ENCODE measurements around the gene SPACA5. TPM values are rescaled to one million over a fixed set of nuclear protein-coding genes. Genes with fewer than 3 reads are reported as not detected.

Gene SPACA5
- total RNA-seq, 1 donor from 2014 or later = 9.6 TPM

DNA sequence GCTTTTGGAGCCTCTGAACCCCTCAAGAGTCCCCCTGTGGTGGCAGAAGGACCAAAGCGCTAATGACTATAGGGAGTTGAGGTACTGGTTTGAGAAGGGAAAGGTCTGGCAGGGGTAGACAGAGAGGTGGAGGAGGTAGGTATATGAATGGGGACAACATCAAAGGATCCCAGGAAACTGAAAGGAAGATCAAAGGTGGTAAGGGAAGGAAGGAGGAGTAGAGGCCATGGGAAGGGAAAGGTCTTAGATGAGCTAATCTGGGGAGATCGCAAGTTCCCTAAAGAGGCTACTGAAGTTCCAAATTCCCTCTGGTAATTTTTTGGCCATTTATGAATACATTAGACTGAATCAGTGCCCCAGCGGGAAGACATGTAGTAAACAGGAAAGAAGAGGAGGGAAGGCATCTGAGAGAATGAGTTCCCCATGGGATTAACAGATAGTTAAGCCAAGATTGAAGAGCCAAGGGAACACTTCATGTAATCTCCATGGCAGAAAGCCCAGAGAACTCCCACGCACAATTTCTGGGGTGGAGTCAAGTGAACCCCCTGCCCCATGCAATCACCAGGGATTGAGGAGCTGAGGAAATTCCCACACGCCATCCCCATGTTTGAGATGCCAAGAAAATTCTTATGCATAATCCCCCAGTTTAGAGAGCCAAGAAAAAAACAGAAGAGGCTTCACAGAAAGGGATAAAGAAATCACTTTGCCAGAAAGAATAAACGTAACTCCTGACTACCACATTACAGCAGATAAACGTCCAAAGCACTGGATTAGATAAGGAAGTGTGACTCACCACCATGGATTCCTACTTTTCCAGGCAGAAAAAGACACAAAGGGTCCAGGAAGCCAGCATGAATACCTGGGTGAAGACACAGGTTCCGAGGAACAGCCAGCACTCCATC lies 38.9 kb downstream of the SPACA5 start:
- no peaks in the 10 kb centered on the region for H3K36me3 Mint-ChIP-seq
- no peaks in the 10 kb centered on the region for H3K27me3 Mint-ChIP-seq (ENCODE audit: insufficient read depth, low read depth)
- DNase-seq (ENCODE audit: low spot score) = no peak
- no peak overlapping the region for H3K4me3 ChIP-seq
- peaks cover 18% of the 10 kb centered on the region for H3K9me3 Mint-ChIP-seq
- no peaks in the 10 kb centered on the region for H4K20me1 ChIP-seq (ENCODE audit: low read depth)
- no peaks in the 10 kb centered on the region for H3K27me3 ChIP-seq
- no peak overlapping the region for H3K4me2 ChIP-seq
- no peak overlapping the region for H2AFZ ChIP-seq (replicated peaks)
- no peak overlapping the region for H3K4me3 Mint-ChIP-seq
- no peaks in the 10 kb centered on the region for H3K9me3 ChIP-seq (ENCODE audit: low read depth)
- H3K4me1 ChIP-seq = no peaks in the 10 kb centered on the region
- H3K27ac Mint-ChIP-seq = no peak overlapping the region
- no peak overlapping the region for H3K27ac ChIP-seq
- no peaks in the 10 kb centered on the region for H3F3A ChIP-seq (ENCODE audit: low read depth)
- peaks cover 3% of the 10 kb centered on the region for H3K4me1 Mint-ChIP-seq
- no peaks in the 10 kb centered on the region for H3K79me2 ChIP-seq (ENCODE audit: low read depth)
- H3K9ac ChIP-seq = no peak overlapping the region
- TF ChIP-seq, protein P1, sequence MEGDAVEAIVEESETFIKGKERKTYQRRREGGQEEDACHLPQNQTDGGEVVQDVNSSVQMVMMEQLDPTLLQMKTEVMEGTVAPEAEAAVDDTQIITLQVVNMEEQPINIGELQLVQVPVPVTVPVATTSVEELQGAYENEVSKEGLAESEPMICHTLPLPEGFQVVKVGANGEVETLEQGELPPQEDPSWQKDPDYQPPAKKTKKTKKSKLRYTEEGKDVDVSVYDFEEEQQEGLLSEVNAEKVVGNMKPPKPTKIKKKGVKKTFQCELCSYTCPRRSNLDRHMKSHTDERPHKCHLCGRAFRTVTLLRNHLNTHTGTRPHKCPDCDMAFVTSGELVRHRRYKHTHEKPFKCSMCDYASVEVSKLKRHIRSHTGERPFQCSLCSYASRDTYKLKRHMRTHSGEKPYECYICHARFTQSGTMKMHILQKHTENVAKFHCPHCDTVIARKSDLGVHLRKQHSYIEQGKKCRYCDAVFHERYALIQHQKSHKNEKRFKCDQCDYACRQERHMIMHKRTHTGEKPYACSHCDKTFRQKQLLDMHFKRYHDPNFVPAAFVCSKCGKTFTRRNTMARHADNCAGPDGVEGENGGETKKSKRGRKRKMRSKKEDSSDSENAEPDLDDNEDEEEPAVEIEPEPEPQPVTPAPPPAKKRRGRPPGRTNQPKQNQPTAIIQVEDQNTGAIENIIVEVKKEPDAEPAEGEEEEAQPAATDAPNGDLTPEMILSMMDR (IDR thresholded peaks at IDR 0.05) = no peak
- no peak for TF ChIP-seq EZH2phosphoT487 (IDR thresholded peaks at IDR 0.05)
- TF ChIP-seq EZH2 (IDR thresholded peaks at IDR 0.05) = no peak
- H3K36me3 ChIP-seq = no peaks in the 10 kb centered on the region

- no peaks in the 10 kb centered on the region for H3K4me1 ChIP-seq
- peaks cover 3% of the 10 kb centered on the region for H3K4me1 Mint-ChIP-seq
- no peaks in the 10 kb centered on the region for H3K27me3 Mint-ChIP-seq (ENCODE audit: insufficient read depth, low read depth)
- H3K9ac ChIP-seq = no peak overlapping the region
- H3K36me3 Mint-ChIP-seq = no peaks in the 10 kb centered on the region
- H3K4me3 ChIP-seq = no peak overlapping the region
- DNase-seq (ENCODE audit: low spot score) = no peak
- H3K4me3 Mint-ChIP-seq = no peak overlapping the region
- no peak overlapping the region for H3K27ac ChIP-seq
- H3K9me3 ChIP-seq (ENCODE audit: low read depth) = no peaks in the 10 kb centered on the region
- TF ChIP-seq EZH2phosphoT487 (IDR thresholded peaks at IDR 0.05) (no peak), EZH2 (IDR thresholded peaks at IDR 0.05) (no peak)
- TF ChIP-seq, protein P1 (IDR thresholded peaks at IDR 0.05) = no peak
- no peaks in the 10 kb centered on the region for H3F3A ChIP-seq (ENCODE audit: low read depth)
- no peak overlapping the region for H3K4me2 ChIP-seq
- no peaks in the 10 kb centered on the region for H4K20me1 ChIP-seq (ENCODE audit: low read depth)
- peaks cover 18% of the 10 kb centered on the region for H3K9me3 Mint-ChIP-seq
- no peak overlapping the region for H2AFZ ChIP-seq (replicated peaks)
- no peak overlapping the region for H3K27ac Mint-ChIP-seq
- no peaks in the 10 kb centered on the region for H3K36me3 ChIP-seq
- no peaks in the 10 kb centered on the region for H3K27me3 ChIP-seq
- H3K79me2 ChIP-seq (ENCODE audit: low read depth) = no peaks in the 10 kb centered on the region
Observed at GRCh38 chrX:48046846-48047245, 40.1 kb downstream of the SPACA5 start.

DNA sequence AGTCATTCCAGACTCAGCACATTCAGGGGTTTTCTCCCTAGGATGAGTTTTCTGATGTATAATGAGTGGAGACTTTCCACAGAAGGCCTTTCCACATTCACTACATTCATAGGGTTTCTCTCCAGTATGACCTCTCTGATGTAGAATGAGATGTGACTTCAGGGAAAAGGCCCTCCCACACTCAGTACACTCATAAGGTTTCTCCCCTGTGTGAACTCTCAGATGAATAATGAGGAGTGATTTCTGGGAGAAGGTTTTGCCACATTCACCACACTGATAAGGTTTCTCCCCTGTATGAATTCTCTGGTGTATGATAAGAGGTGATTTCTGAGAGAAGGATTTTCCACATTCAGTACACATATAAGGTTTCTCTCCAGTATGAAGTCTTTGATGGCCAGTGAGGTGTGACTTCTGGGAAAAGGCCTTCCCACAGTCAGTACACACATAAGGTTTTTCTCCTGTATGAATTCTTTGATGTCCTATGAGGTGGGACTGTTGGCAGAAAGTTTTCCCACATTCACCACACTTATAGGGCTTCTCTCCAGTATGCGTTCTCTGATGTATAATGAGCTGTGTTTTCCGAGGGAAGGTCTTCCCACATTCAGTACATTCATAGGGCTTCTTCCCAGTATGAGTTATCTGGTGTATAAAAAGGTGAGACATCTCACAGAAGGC lies 52.0 kb downstream of the SPACA5 start:
- no peak overlapping the region for H3K27ac ChIP-seq
- no peaks in the 10 kb centered on the region for H3K4me1 ChIP-seq
- Mint-ChIP-seq H3K27me3 (ENCODE audit: insufficient read depth, low read depth) (no peaks in the 10 kb centered on the region), H3K4me3 (no peak overlapping the region), H3K9me3 (peaks cover 36% of the 10 kb centered on the region), H3K36me3 (peaks cover 3% of the 10 kb centered on the region), H3K4me1 (no peaks in the 10 kb centered on the region), H3K27ac (no peak overlapping the region)
- no peak for DNase-seq (ENCODE audit: low spot score)
- H3K27me3 ChIP-seq = no peaks in the 10 kb centered on the region
- H3K36me3 ChIP-seq = no peaks in the 10 kb centered on the region
- H4K20me1 ChIP-seq (ENCODE audit: low read depth) = no peaks in the 10 kb centered on the region
- H3K4me2 ChIP-seq = no peak overlapping the region
- H2AFZ ChIP-seq (replicated peaks) = no peak overlapping the region
- H3F3A ChIP-seq (ENCODE audit: low read depth) = no peaks in the 10 kb centered on the region
- no peaks in the 10 kb centered on the region for H3K79me2 ChIP-seq (ENCODE audit: low read depth)
- no peak overlapping the region for H3K4me3 ChIP-seq
- H3K9me3 ChIP-seq (ENCODE audit: low read depth) = peaks cover 13% of the 10 kb centered on the region
- TF ChIP-seq EZH2phosphoT487 (IDR thresholded peaks at IDR 0.05) = no peak
- TF ChIP-seq, protein P1 (IDR thresholded peaks at IDR 0.05) = no peak
- no peak for TF ChIP-seq EZH2 (IDR thresholded peaks at IDR 0.05)
- no peak overlapping the region for H3K9ac ChIP-seq
